ENCODE data around the gene CTNNA2. TPM values are rescaled to one million over a fixed set of nuclear protein-coding genes. Genes with fewer than 3 reads are reported as not detected.

The CTNNA2 gene
- total and polyA plus RNA-seq, 2 of the 8 experiments (the other 6 are each of a cell fraction or from before 2014, with no cell fraction given) = 3.9 to 9.0 TPM

DNA sequence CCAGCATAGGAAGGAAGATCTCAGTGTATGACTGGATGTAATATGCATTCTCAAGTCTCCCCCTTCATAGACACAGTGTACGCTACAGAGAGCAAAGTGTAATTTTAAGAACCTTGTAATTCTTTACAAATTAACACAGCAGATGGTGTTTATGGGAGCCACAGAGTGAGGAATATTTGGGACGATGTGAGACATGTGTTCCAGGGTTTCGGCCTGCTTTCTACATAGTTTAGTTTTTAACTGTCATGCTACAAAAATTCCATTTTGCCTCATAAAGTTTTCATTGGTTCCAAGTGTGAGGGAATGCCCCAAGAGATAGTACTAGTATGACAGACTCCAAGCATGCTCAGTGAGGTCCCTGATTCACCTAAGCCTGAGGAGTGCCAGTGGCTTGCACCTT, 867.9 kb downstream of the CTNNA2 start (continued):
- TF ChIP-seq SRF (IDR thresholded peaks at IDR 0.05; ENCODE audit: low read depth, low read length) (no peak), TAF7 (optimal IDR thresholded peaks at IDR 0.05; ENCODE audit: borderline replicate concordance, low read depth, low read length) (no peak)

Data from H1 (cell line).